Measurements from ENCODE around the gene SNN. TPM values are rescaled to one million over a fixed set of nuclear protein-coding genes. Genes with fewer than 3 reads are reported as not detected.

SNN gene
- total and polyA plus RNA-seq, 8 donors: 21.1 to 42.5 (median 31.4) TPM

DNA sequence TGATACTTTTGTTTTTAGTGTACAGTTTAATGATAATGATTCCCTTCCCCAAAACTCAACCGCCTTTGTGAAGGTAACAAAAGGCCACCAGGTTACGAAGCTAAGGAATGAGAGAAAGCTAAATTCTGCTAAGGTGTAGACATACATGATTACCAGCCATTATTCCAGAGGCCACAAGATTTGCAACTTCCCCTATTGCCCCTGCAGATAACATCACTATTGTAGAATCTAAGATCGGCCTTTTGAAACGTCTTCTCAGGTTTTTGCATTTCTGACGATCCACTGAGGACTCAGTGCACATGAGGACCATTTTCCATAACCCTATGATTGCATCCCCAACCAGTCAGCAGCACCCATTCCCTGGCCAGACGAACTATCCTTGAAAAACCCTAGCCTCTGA is 33.9 kb upstream of the SNN start:
- intact Hi-C loops (cut with DNase I): no loop called here

GRCh38 chr16:11635113-11635652 is 33.1 kb upstream of the SNN start:
- no peak overlapping the region for H3K4me3 ChIP-seq
- intact Hi-C loops (cut with DNase I): no loop called here

More for the DNA sequence above, 33.9 kb upstream of the SNN start:
- Histone ChIP-seq H3K27ac (no peak overlapping the region), H3K4me1 (peaks cover 10 to 52% of the 10 kb centered on the region in 2 donors), H3K4me3 (no peak overlapping the region), H3K27me3 (no peaks in the 10 kb centered on the region), H3K9me3 (no peaks in the 10 kb centered on the region), H3K36me3 (no peaks in the 10 kb centered on the region)
- TF ChIP-seq, protein P1, sequence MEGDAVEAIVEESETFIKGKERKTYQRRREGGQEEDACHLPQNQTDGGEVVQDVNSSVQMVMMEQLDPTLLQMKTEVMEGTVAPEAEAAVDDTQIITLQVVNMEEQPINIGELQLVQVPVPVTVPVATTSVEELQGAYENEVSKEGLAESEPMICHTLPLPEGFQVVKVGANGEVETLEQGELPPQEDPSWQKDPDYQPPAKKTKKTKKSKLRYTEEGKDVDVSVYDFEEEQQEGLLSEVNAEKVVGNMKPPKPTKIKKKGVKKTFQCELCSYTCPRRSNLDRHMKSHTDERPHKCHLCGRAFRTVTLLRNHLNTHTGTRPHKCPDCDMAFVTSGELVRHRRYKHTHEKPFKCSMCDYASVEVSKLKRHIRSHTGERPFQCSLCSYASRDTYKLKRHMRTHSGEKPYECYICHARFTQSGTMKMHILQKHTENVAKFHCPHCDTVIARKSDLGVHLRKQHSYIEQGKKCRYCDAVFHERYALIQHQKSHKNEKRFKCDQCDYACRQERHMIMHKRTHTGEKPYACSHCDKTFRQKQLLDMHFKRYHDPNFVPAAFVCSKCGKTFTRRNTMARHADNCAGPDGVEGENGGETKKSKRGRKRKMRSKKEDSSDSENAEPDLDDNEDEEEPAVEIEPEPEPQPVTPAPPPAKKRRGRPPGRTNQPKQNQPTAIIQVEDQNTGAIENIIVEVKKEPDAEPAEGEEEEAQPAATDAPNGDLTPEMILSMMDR (IDR thresholded peaks at IDR 0.05): no peak
- ATAC-seq: no peak
- DNase-seq: no peak

DNA sequence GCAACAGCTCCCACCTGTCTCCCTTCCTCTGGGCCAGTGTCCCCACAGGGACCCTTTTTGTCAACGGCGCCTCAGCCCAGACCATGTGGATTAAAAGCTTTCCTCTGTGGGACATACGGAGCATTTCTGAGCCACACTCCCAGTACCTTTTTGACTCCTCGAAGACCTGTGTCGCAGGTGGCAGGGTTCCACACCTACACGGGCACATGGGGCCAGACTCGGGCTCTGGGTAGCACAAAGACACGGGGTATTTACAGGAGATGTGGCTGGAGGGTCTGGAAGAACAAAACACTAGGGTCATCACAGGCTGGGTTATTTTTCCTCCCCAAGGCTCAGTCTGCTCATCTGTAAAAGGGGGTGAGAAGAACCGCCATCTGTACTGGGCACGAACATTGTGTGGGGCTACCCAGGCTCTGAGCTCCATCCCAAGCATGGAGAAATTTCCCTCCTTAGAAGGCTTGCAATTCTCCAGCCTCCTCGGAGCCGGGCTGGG is 32.5 kb upstream of the SNN start:
- H3K27ac ChIP-seq: no peak overlapping the region
- H3K4me3 ChIP-seq: no peak overlapping the region
- no peaks in the 10 kb centered on the region for H3K27me3 ChIP-seq
- ATAC-seq (no peak), DNase-seq (no peak)
- intact Hi-C loops (cut with DNase I): no loop called here
- no peaks in the 10 kb centered on the region for H3K36me3 ChIP-seq
- H3K4me1 ChIP-seq: peaks cover 9 to 51% of the 10 kb centered on the region in 2 donors
- H3K9me3 ChIP-seq: no peaks in the 10 kb centered on the region
- TF ChIP-seq, protein P1 (IDR thresholded peaks at IDR 0.05): no peak

More at GRCh38 chr16:11635113-11635652, 33.1 kb upstream of the SNN start:
- Histone ChIP-seq H3K27ac (no peak overlapping the region), H3K36me3 (no peaks in the 10 kb centered on the region), H3K9me3 (no peaks in the 10 kb centered on the region), H3K27me3 (no peaks in the 10 kb centered on the region), H3K4me1 (peaks cover 8 to 51% of the 10 kb centered on the region in 2 donors)
- TF ChIP-seq, protein P1 (IDR thresholded peaks at IDR 0.05): no peak
- ATAC-seq (no peak), DNase-seq (peak in 1 of 4 donors; percentile 15)

DNA sequence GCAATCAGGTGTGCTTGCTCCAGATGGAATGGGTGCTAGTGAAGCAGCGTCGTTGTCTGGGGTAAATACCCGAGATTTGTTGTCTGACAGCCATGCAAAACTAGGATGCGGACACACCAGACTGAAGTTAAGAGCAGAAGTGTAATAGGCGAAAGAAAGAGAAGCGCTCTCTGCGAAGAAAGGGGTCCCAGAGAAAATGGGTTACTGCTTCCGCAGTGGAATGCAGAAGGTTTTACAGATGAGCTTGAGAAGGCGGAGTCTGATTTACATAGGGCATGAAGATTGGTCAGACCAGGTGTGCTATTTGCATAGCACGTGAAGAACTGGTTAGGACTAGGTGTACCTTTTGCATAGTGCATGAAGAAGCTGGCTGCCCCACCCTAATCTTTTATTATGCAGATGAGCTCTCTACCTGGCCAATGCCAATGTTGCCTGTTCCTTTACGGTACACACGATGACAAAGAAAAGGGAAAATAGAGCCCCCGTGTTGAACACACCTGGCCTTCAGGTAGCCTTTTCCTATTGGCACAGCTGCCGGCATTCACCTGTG is 32.0 kb upstream of the SNN start:
- H3K27me3 ChIP-seq: no peaks in the 10 kb centered on the region
- no peaks in the 10 kb centered on the region for H3K9me3 ChIP-seq
- TF ChIP-seq, protein P1 (IDR thresholded peaks at IDR 0.05): no peak
- DNase-seq: peak in 2 of 4 donors; percentile 41 to 74
- peaks cover 15 to 54% of the 10 kb centered on the region in 2 donors for H3K4me1 ChIP-seq
- no peak overlapping the region for H3K27ac ChIP-seq
- no peaks in the 10 kb centered on the region for H3K36me3 ChIP-seq
- intact Hi-C loops (cut with DNase I): no loop called here
- no peak overlapping the region for H3K4me3 ChIP-seq
- ATAC-seq: peak; percentile 61

DNA sequence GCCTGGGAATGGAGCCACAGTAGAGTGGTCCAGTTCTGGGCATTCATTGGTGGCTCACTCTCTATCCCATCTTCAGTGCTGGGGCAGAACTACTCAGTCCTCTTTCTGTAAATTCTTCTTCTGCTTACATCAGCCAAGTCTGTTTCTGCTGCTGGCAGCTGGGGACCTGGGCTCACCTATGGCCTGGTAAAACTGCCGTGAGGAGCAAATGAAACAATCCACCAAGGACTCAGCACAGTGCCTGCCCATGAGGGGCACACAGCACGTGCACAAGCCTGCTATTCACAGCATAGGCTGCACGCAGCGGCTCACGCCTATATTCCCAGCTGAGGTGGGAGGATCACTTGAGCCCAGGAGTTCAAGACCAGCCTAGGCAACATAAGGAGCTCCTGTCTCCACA is 30.9 kb upstream of the SNN start:
- Histone ChIP-seq H3K4me3 (no peak overlapping the region), H3K36me3 (no peaks in the 10 kb centered on the region), H3K27ac (peak overlapping the region in 1 of 2 donors; percentile 13), H3K4me1 (peaks cover 17 to 59% of the 10 kb centered on the region in 2 donors), H3K27me3 (no peaks in the 10 kb centered on the region), H3K9me3 (no peaks in the 10 kb centered on the region)
- DNase-seq (no peak), ATAC-seq (no peak)
- intact Hi-C loops (cut with DNase I): no loop called here
- TF ChIP-seq, protein P1 (IDR thresholded peaks at IDR 0.05): no peak

All from left lung (tissue), 10 donors.